ENCODE data around the gene CACNB4.
"Not testable (repeated sequence)": the region's sequence is repeated elsewhere in the genome, so short reads cannot be mapped to it uniquely, and the experiment has no call there.

- not testable (repeated sequence) for TF ChIP-seq CTCF (conservative IDR thresholded peaks at IDR 0.05; ENCODE audit: low read depth, low read length); EZH2 (IDR thresholded peaks at IDR 0.05; ENCODE audit: borderline replicate concordance, low read depth, low read length, poor library complexity, severe bottlenecking)
Measured at GRCh38 chr2:151794422-151794821, 304.4 kb downstream of the CACNB4 start.

Measured in A673 (cell line).